Measurements from ENCODE around the gene MPRIP. TPM values are rescaled to one million over a fixed set of nuclear protein-coding genes. Genes with fewer than 3 reads are reported as not detected.

The MPRIP gene
- total RNA-seq, 1 donor from 2014 or later = 863 TPM

DNA sequence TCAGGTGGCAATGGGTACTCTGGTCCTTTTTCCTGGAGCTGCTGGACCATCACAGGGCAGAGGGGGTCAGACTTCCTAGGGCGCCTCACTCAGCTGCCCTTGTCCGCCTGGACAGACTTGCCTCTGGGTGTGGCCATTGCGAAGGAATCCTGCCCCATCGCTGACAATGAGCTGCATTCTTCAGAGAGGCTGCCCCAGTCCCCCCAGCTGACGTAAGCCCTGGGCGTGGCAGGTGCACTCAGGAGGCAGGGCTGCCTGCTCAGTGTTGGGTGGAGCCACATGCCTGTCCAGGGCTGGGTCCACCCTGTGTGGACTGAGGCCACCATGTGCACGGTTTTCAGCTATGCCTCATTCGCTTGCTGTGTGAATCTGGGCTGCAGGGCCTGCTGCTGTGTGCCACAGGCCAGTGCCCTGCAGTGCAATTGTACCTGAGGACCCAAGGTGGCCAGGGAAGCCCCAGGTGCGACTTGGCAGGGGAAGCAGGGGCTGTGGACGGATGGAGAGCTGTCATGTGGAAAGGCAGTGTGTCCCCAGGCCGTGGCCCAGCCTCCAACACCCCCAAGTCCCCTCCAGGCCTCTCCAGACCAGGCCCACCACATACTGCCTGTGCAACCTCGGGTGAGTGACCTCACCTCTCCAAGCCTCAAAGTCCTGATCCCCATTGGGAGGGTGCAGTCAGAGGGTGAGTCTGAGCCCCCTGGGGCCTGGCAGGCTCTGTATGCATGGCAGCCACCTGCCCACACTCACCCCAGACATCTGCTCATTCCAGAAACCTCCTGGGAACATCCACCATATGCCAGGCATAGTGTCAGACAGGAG, 14.0 kb upstream of the MPRIP start:
- Mint-ChIP-seq H3K36me3 (ENCODE audit: unreplicated experiment) (peaks cover 4% of the 10 kb centered on the region), H3K27me3 (ENCODE audit: unreplicated experiment) (peaks cover 29% of the 10 kb centered on the region), H3K4me3 (ENCODE audit: unreplicated experiment) (peak overlapping the region; percentile 79), H3K9me3 (ENCODE audit: unreplicated experiment) (peaks cover 34% of the 10 kb centered on the region), H3K27ac (ENCODE audit: unreplicated experiment) (peak overlapping the region; percentile 100), H3K4me1 (ENCODE audit: low read depth, unreplicated experiment) (peaks cover 39% of the 10 kb centered on the region)
- DNase-seq = peak; percentile 81
- TF ChIP-seq, protein P1, sequence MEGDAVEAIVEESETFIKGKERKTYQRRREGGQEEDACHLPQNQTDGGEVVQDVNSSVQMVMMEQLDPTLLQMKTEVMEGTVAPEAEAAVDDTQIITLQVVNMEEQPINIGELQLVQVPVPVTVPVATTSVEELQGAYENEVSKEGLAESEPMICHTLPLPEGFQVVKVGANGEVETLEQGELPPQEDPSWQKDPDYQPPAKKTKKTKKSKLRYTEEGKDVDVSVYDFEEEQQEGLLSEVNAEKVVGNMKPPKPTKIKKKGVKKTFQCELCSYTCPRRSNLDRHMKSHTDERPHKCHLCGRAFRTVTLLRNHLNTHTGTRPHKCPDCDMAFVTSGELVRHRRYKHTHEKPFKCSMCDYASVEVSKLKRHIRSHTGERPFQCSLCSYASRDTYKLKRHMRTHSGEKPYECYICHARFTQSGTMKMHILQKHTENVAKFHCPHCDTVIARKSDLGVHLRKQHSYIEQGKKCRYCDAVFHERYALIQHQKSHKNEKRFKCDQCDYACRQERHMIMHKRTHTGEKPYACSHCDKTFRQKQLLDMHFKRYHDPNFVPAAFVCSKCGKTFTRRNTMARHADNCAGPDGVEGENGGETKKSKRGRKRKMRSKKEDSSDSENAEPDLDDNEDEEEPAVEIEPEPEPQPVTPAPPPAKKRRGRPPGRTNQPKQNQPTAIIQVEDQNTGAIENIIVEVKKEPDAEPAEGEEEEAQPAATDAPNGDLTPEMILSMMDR (IDR thresholded peaks at IDR 0.05; ENCODE audit: partially characterized antibody, unreplicated experiment) = no peak

DNA sequence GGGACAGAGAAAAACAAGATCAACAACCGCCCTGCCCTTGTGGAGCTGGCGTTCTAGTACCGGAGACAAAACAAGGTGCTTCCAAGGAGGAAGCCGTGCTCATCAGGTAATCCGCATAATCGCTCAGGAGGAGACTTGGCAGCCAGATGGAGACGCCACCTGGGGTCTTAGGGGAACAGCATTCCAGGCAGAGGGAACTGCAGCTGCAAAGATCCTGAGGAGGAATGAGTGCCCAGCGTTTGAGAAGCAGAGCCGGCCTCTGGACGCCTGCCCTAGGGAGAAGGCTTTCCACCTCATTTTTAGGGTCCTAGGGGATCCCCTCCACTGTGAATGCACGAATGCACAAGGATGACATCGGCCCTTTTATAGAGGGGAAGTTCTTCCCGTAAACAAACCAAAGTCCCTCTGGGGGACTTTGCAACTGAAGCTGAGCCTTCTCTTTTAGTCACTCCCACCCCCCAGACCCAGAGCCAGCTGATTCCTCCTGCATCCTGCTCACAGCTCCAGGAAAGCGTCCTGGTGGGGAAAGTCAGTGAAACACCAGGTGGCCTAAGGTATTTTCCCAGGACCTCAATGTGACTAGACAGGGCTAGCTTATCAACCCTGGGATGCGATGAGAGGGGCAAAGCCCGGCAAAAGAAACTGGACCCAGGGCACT, 13.2 kb upstream of the MPRIP start:
- peak overlapping the region; percentile 79 for H3K4me3 Mint-ChIP-seq (ENCODE audit: unreplicated experiment)
- peak; percentile 55 for DNase-seq
- TF ChIP-seq, protein P1 (IDR thresholded peaks at IDR 0.05; ENCODE audit: partially characterized antibody, unreplicated experiment) = no peak
- peak overlapping the region; percentile 100 for H3K27ac Mint-ChIP-seq (ENCODE audit: unreplicated experiment)
- peaks cover 34% of the 10 kb centered on the region for H3K9me3 Mint-ChIP-seq (ENCODE audit: unreplicated experiment)
- peaks cover 4% of the 10 kb centered on the region for H3K36me3 Mint-ChIP-seq (ENCODE audit: unreplicated experiment)
- peaks cover 44% of the 10 kb centered on the region for H3K4me1 Mint-ChIP-seq (ENCODE audit: low read depth, unreplicated experiment)
- H3K27me3 Mint-ChIP-seq (ENCODE audit: unreplicated experiment) = peaks cover 29% of the 10 kb centered on the region

DNA sequence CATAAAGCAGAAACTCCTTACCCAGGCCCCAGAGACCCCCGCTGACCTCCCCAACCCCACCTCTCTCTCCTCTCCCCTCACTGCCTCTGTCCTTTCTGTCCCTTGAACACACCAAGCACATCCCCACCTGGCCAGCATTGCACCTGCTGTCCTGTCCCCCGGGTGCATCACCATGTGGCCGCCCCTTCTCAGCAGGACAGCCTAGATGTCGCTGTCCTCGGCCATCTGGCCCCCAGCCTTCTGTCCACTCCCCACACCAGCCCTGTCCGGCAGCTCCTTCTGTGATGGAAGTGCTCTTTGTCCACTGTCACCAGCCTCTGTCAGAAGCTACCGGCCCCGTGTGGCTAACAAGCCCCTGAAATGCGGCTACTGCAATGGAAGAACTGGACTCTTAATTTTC, 12.3 kb upstream of the MPRIP start:
- peak; percentile 93 for DNase-seq
- peaks cover 4% of the 10 kb centered on the region for H3K36me3 Mint-ChIP-seq (ENCODE audit: unreplicated experiment)
- H3K27ac Mint-ChIP-seq (ENCODE audit: unreplicated experiment) = peak overlapping the region; percentile 100
- peaks cover 34% of the 10 kb centered on the region for H3K9me3 Mint-ChIP-seq (ENCODE audit: unreplicated experiment)
- H3K4me1 Mint-ChIP-seq (ENCODE audit: low read depth, unreplicated experiment) = peaks cover 44% of the 10 kb centered on the region
- TF ChIP-seq, protein P1 (IDR thresholded peaks at IDR 0.05; ENCODE audit: partially characterized antibody, unreplicated experiment) = no peak
- H3K27me3 Mint-ChIP-seq (ENCODE audit: unreplicated experiment) = peaks cover 29% of the 10 kb centered on the region
- H3K4me3 Mint-ChIP-seq (ENCODE audit: unreplicated experiment) = peak overlapping the region; percentile 79

DNA sequence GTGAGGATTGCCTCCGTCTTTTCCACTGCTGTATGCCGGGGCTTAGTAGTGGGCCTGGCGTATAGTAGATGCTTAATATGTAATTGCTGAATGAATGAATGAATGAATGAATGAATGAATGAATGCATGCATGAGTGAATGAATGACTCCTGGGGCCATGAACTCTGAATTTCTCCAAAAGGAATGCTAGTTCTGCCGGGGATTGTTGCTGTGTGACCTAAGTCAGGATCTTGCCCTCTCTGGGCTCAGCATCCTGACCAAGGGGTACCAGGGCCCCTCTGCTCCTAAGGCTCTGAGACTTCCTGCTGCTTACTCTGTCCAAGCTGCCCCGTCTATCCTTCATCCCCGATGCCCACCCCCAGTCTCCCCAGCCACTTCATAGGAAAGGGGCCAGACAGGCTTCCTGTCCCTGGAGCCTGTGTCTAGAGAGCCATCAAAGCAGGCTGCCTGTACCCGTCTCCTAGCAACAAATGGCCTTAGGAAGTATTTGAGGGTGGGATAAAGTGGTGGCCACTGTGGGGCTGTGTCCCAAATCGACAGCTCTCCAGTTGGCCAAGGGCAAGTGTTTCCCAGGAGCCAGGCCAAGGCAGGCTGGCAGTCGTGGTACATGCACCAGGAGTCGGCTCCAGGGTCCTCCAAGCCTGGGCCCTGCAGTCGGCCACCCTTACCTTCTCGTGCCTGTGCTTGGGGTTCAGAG, 11.6 kb upstream of the MPRIP start:
- peak overlapping the region; percentile 100 for H3K27ac Mint-ChIP-seq (ENCODE audit: unreplicated experiment)
- DNase-seq = peak; percentile 51

More for the DNA sequence above, 11.6 kb upstream of the MPRIP start:
- TF ChIP-seq, protein P1 (IDR thresholded peaks at IDR 0.05; ENCODE audit: partially characterized antibody, unreplicated experiment) = no peak
- Mint-ChIP-seq H3K9me3 (ENCODE audit: unreplicated experiment) (peaks cover 34% of the 10 kb centered on the region), H3K4me1 (ENCODE audit: low read depth, unreplicated experiment) (peaks cover 49% of the 10 kb centered on the region), H3K4me3 (ENCODE audit: unreplicated experiment) (peak overlapping the region; percentile 79), H3K27me3 (ENCODE audit: unreplicated experiment) (peaks cover 30% of the 10 kb centered on the region), H3K36me3 (ENCODE audit: unreplicated experiment) (peaks cover 4% of the 10 kb centered on the region)
